Tibial nerve (tissue), 4 donors: ENCODE data around the gene TLE3. TPM values are rescaled to one million over a fixed set of nuclear protein-coding genes. Genes with fewer than 3 reads are reported as not detected.

Source experiments
- DNase-seq, 2 donors: peaks; one replicate each; pipeline ENCODE4 v3.0.0-alpha.2; 2019; ENCODE audit warnings: low spot score in 2 of 2
- H3K27ac ChIP-seq, 4 donors: fragments of 200-600 bp; sonication (generic) in 3 of 4; one replicate each; pipeline ENCODE4 v1.5.1; 2017 to 2019; ENCODE audit warnings: mild to moderate bottlenecking in 1 of 4
- H3K27me3 ChIP-seq, 2 donors: fragments of 200-600 bp; sonication (generic) in 1 of 2; one replicate each; pipeline versions ENCODE4 v1.5.1 to v1.6.0; 2017 to 2019
- H3K36me3 ChIP-seq, 3 donors: fragments of 200-600 bp; sonication (generic); one replicate each; pipeline ENCODE4 v1.5.1; 2018 to 2019
- H3K4me1 ChIP-seq, 4 donors: fragments of 200-600 bp; sonication (generic) in 3 of 4; one replicate each; pipeline ENCODE4 v1.5.1; 2017 to 2019
- H3K4me3 ChIP-seq, 4 donors: fragments of 200-600 bp; sonication (generic) in 3 of 4; one replicate each; pipeline ENCODE4 v1.5.1; 2017 to 2019; ENCODE audit warnings: mild to moderate bottlenecking in 1 of 4, moderate library complexity in 1 of 4
- H3K9me3 ChIP-seq, 4 donors: fragments of 200-600 bp; sonication (generic) in 3 of 4; one replicate each; pipeline ENCODE4 v1.5.1; 2017 to 2019
- EP300 ChIP-seq, 2 donors: sonication (generic); formaldehyde crosslinking; IDR thresholded peaks; one replicate each; pipeline ENCODE4 v1.6.1; 2017; ENCODE audit warnings: antibody characterized with exemption in 2 of 2, mild to moderate bottlenecking in 1 of 2
- POLR2A ChIP-seq, 2 donors: fragments of 450-650 bp; IDR thresholded peaks; one replicate each; pipeline ENCODE4 v1.6.1; 2017; ENCODE audit warnings: antibody characterized with exemption in 2 of 2, mild to moderate bottlenecking in 2 of 2, moderate library complexity in 2 of 2
- WGBS, 2 donors: methylation state at CpG; one replicate each; pipeline ENCODE4 v1.1.5; 2018; 5-methylcytosine and 5-hydroxymethylcytosine counted together
- total RNA-seq, 4 donors: library from RNA; depleted of rRNA; stranded (reverse); fragments of >200 nt; gene quantifications; one replicate each; pipeline ENCODE4 v1.1.0, GENCODE V29; 2016
- TF ChIP-seq, protein P1 (sequence below), 5 experiments: fragments of 200-600 bp in 3 of 5; fragments of 450-650 bp in 2 of 5; sonication (generic) in 3 of 5; IDR thresholded peaks; one replicate each; pipeline ENCODE4 v1.5.1; 2016 to 2019; ENCODE audit warnings: antibody characterized with exemption in 5 of 5, mild to moderate bottlenecking in 3 of 5, moderate library complexity in 2 of 5

TLE3 gene
- total RNA-seq, 4 donors from 2014 or later: 62.4 to 91.6 (median 76.9) TPM

DNA sequence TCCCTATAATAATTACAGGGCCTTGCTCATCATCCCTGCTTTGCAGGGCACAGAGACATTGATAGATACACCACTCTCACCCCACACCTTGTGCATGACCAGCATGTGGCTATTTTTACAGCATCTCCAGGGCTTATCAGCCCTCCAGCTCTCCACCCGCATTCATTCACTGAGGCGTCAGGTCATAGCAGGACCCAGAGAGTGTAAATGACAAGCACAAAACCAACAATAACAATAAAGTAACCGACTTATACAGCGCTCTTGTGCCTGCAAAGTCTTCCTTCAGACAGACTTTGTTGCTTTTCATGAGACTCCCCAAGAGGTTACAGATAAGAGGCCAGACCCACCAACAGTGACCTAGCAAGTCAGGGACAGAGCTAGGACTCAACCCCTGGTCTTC, 80.7 kb downstream of the TLE3 start:
- WGBS, 2 donors: 93 to 97% methylated on average over 4 of the region's 4 CpGs
- no peak overlapping the region for H3K27ac ChIP-seq
- DNase-seq: no peak
- H3K9me3 ChIP-seq: peaks cover 0 to 9% (median 0%) of the 10 kb centered on the region in 4 donors
- no peaks in the 10 kb centered on the region for H3K36me3 ChIP-seq
- no peaks in the 10 kb centered on the region for H3K27me3 ChIP-seq
- no peak for TF ChIP-seq EP300 (IDR thresholded peaks at IDR 0.05)
- TF ChIP-seq, protein P1, sequence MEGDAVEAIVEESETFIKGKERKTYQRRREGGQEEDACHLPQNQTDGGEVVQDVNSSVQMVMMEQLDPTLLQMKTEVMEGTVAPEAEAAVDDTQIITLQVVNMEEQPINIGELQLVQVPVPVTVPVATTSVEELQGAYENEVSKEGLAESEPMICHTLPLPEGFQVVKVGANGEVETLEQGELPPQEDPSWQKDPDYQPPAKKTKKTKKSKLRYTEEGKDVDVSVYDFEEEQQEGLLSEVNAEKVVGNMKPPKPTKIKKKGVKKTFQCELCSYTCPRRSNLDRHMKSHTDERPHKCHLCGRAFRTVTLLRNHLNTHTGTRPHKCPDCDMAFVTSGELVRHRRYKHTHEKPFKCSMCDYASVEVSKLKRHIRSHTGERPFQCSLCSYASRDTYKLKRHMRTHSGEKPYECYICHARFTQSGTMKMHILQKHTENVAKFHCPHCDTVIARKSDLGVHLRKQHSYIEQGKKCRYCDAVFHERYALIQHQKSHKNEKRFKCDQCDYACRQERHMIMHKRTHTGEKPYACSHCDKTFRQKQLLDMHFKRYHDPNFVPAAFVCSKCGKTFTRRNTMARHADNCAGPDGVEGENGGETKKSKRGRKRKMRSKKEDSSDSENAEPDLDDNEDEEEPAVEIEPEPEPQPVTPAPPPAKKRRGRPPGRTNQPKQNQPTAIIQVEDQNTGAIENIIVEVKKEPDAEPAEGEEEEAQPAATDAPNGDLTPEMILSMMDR (IDR thresholded peaks at IDR 0.05): no peak
- H3K4me1 ChIP-seq: peaks cover 0 to 3% (median 0%) of the 10 kb centered on the region in 4 donors
- no peak overlapping the region for H3K4me3 ChIP-seq

DNA sequence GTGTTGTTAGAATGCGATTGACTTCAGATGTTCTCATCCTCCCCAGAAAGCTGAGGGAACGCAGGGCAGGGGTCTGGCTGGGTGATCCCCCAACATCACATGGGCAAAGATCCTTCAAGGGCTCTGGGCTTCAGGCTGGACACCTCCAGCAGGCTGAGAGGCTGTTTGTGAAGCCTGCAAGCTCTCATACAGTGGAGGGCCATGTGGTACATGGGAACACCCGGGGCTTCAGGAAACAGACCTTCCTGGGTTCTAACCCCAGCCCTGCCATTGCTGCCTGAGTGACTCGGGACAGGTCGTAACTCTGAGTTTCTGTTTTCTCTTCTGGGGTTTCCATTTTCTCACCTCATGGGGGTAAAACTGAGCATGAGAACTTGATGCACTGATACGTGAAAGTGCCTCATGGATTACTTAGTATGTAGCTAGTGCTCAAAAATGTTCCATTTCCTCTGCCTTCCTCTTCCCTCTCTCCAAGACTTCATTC, 81.2 kb downstream of the TLE3 start:
- Histone ChIP-seq H3K9me3 (peaks cover 0 to 9% (median 0%) of the 10 kb centered on the region in 4 donors), H3K27ac (peak overlapping the region in 1 of 4 donors; percentile 19), H3K4me1 (peaks cover 0 to 3% (median 0%) of the 10 kb centered on the region in 4 donors), H3K4me3 (no peak overlapping the region), H3K27me3 (no peaks in the 10 kb centered on the region), H3K36me3 (no peaks in the 10 kb centered on the region)
- no peak for TF ChIP-seq POLR2A (IDR thresholded peaks at IDR 0.05)
- TF ChIP-seq EP300 (IDR thresholded peaks at IDR 0.05): no peak
- WGBS, 2 donors: 76 to 77% methylated on average over 6 of the region's 6 CpGs
- no peak for DNase-seq

DNA sequence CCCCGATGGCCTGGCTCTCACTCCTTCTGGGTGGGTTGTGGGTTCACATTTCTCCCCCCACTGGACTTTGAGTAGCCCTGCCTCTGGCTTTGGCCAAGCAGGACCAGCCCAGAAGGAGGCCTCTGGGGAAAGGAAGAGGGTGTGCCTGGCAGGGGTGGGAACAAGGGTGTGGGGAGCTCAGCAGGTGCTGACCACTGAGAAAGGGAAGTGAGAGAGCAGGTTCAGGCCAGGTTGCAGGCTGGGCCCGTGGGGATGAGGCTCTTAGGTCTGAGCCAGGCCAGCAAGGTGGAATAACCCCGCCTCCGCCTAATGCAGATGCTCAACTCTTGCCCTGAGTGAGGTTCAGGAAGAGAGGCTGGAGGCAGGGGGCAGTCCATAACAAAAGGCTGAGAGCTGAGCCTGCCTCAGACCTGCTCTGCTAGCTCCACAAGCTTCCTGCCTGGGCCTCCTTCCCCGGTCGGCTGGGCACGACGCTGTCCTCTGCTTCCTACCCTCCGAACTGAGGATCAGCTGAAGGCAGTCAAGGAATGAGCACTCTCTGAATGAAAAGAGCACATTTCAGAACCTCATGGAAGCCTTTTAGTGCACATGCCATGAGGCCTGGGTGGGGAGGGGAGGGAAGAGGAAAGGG, 82.7 kb downstream of the TLE3 start:
- Histone ChIP-seq H3K27ac (peak overlapping the region in 1 of 4 donors; percentile 50), H3K36me3 (no peaks in the 10 kb centered on the region), H3K4me1 (peaks cover 0 to 3% (median 0%) of the 10 kb centered on the region in 4 donors), H3K27me3 (no peaks in the 10 kb centered on the region), H3K9me3 (peaks cover 0 to 9% (median 0%) of the 10 kb centered on the region in 4 donors), H3K4me3 (no peak overlapping the region)
- WGBS, 2 donors: 45 to 55% methylated on average over 9 of the region's 9 CpGs
- no peak for DNase-seq
- TF ChIP-seq POLR2A (IDR thresholded peaks at IDR 0.05) (no peak), EP300 (IDR thresholded peaks at IDR 0.05) (no peak)

DNA sequence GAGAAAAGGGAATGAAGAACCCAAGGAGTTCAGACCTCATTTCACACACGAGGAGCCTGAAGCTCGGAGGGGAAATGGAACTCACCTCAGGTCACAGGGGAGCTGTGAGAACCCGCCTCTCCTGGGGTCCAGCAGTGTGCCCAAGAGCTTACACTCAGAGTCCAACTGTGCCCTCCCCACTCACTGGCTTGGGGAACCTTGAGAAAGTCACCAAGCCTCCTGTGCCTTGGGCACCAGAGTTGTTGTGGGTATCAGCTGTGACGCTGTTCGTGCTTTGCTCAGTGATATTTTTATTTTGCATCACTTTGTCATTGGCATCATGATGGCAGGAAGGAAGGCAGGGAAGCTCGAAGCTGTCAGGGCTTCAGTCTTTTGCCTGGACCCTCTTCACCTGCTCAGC, 83.4 kb downstream of the TLE3 start:
- Histone ChIP-seq H3K4me3 (no peak overlapping the region), H3K27me3 (no peaks in the 10 kb centered on the region), H3K27ac (peak overlapping the region in 1 of 4 donors; percentile 50), H3K4me1 (peaks cover 0 to 3% (median 0%) of the 10 kb centered on the region in 4 donors), H3K36me3 (no peaks in the 10 kb centered on the region), H3K9me3 (peaks cover 0 to 9% (median 0%) of the 10 kb centered on the region in 4 donors)
- no peak for DNase-seq
- TF ChIP-seq POLR2A (IDR thresholded peaks at IDR 0.05) (no peak), EP300 (IDR thresholded peaks at IDR 0.05) (no peak)
- TF ChIP-seq, protein P1 (IDR thresholded peaks at IDR 0.05): no peak
- 90 to 93% methylated on average over 6 of the region's 6 CpGs for WGBS, 2 donors

DNA sequence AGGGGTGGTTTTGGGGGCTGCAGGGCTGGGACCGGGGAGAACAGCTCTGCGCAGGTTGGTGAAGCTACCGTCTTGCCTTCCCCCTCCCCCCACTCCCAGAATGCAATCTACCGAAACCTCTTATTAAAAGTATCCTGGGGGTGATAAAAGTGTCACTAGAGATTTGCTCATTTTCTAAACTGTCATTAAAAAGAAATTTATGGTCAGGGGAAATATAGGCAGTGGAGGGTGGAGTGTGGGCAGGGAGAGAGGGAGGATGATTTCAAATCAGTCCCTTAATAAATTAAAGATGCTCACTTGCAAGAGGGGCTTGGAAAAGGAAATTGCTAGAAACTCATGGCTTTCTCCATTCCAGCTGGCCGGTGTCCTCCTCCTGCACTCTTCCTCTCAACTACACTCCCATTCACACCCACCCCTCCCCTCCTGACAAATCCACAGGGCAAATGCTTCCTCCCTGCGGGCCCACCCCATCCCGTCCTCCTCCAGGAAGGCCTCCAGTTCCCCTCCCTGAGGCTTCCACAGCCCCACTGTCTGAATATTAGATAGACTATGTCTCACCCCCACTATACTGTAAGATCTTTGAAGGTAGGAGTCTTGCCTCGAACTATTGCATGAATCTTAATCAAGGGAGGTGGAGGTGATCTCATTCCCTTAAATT, 83.9 kb downstream of the TLE3 start:
- Histone ChIP-seq H3K36me3 (no peaks in the 10 kb centered on the region), H3K27me3 (no peaks in the 10 kb centered on the region), H3K27ac (no peak overlapping the region), H3K4me3 (no peak overlapping the region), H3K9me3 (peaks cover 0 to 9% (median 0%) of the 10 kb centered on the region in 4 donors), H3K4me1 (peaks cover 0 to 3% (median 0%) of the 10 kb centered on the region in 4 donors)
- TF ChIP-seq EP300 (IDR thresholded peaks at IDR 0.05) (no peak), POLR2A (IDR thresholded peaks at IDR 0.05) (no peak)
- TF ChIP-seq, protein P1 (IDR thresholded peaks at IDR 0.05): no peak
- DNase-seq: no peak
- 81 to 83% methylated on average over 8 of the region's 8 CpGs for WGBS, 2 donors

DNA sequence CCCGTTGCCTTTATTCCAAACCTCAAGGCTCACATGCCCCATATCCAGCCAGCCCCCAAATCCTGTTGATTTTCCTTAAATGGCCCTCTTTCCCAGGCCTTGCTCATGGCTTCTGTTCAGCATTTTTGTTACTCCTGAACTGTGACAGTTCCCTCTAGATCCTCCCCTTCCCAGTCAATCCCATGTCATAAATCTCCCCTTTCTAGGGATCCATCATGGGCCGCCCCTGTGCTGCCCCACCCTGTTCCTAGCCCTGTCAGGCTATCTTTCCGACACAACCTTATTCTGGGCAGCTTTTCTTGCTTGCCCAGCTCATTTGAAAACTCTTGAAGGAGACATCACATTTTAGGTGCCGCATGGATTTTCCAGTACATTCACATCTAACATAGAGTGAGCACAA, 84.8 kb downstream of the TLE3 start:
- Histone ChIP-seq H3K27me3 (no peaks in the 10 kb centered on the region), H3K36me3 (no peaks in the 10 kb centered on the region), H3K4me1 (peaks cover 0 to 3% (median 0%) of the 10 kb centered on the region in 4 donors), H3K27ac (no peak overlapping the region), H3K9me3 (peaks cover 0 to 9% (median 0%) of the 10 kb centered on the region in 4 donors), H3K4me3 (no peak overlapping the region)
- TF ChIP-seq, protein P1 (IDR thresholded peaks at IDR 0.05): no peak
- TF ChIP-seq EP300 (IDR thresholded peaks at IDR 0.05) (no peak), POLR2A (IDR thresholded peaks at IDR 0.05) (no peak)
- DNase-seq: no peak
- 87 to 88% methylated on average over 4 of the region's 4 CpGs for WGBS, 2 donors
